ENCODE data around the gene TRAPPC10.

The TRAPPC10 gene

DNA sequence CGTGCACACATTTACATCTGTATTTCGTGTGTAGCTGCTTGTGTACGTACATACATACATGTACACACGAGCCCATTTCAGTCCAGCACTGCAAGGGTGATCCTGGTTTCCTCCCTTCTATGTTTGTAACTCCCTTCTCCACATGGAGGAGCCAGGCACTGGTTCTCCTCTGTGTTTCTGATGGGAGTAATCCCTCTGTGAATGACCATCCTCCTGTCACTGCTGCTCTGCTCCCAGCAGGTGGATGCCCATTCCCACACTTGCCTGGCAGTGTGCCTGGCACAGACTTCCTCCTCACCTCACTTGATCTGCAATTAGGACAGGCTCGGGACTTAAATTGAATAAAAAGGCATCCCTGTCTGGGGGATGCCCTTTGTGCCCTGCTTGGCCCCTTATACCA lies 37.1 kb downstream of the TRAPPC10 start:
- Histone ChIP-seq H4K12ac (ENCODE audit: low read depth, low read length) (no peak overlapping the region), H3K4me3 (ENCODE audit: low read depth, low read length) (no peak overlapping the region), H3K4me2 (ENCODE audit: low read length) (no peak overlapping the region), H3K27ac (ENCODE audit: low read depth, low read length) (no peak overlapping the region), H2BK12ac (ENCODE audit: low read length) (no peak overlapping the region), H3K79me1 (ENCODE audit: low read length) (no peaks in the 10 kb centered on the region), H4K8ac (ENCODE audit: low read depth, low read length) (no peak overlapping the region), H4K91ac (ENCODE audit: low read depth, low read length) (no peak overlapping the region), H3K23ac (ENCODE audit: low read length) (peak overlapping the region; percentile 87), H3K79me2 (ENCODE audit: control insufficient read depth, insufficient read depth, low read length, poor library complexity) (no peaks in the 10 kb centered on the region), H3K36me3 (ENCODE audit: control insufficient read depth in 1 of 2, insufficient read depth in 2 of 2, low read length in 2 of 2) (peaks cover 10 to 16% of the 10 kb centered on the region in 2 experiments), H3K9ac (ENCODE audit: low read length) (no peak overlapping the region), H2BK120ac (ENCODE audit: insufficient read depth, low read length, poor library complexity) (no peak overlapping the region), H2AFZ (ENCODE audit: insufficient read depth, low read length, poor library complexity) (no peak overlapping the region), H2BK5ac (ENCODE audit: low read depth, low read length, poor library complexity) (no peak overlapping the region), H3K4me1 (ENCODE audit: control insufficient read depth in 1 of 2, insufficient read depth in 2 of 2, low read length in 2 of 2) (no peaks in the 10 kb centered on the region), H3K4ac (ENCODE audit: low read depth, low read length) (no peak overlapping the region), H3K14ac (ENCODE audit: low read length) (no peak overlapping the region), H3K9me3 (ENCODE audit: insufficient read depth, low read depth, low read length) (no peaks in the 10 kb centered on the region), H3K27me3 (ENCODE audit: insufficient read depth, low read length) (no peaks in the 10 kb centered on the region), H2AK5ac (ENCODE audit: low read length) (no peak overlapping the region), H3K18ac (ENCODE audit: low read length) (no peak overlapping the region)
- no CpG with 5 or more reads among the region's 5 CpGs for WGBS (ENCODE audit: extremely low coverage, insufficient coverage, insufficient read length)
- no peak for DNase-seq

DNA sequence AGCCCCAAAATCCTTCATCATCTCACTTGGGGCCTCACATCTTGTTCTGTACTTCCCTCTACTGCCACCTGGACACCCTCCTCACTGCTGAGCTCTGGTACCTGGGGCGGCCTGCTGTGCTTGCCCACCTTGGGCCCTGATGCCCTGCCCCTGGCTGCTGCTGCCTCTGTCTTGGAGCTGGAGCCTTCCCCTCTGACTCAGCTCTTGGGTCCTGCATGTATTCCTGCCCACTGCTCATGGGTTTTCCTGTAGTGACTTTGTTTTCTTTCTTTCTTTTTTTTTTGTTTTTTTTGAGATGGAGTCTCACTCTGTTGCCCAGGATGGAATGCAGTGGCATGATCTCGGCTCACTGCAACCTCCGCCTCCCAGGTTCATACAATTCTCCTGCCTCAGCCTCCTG lies 37.5 kb downstream of the TRAPPC10 start:
- WGBS (ENCODE audit: extremely low coverage, insufficient coverage, insufficient read length), result no CpG with 5 or more reads among the region's 3 CpGs
- no peak overlapping the region for H3K4me2 ChIP-seq (ENCODE audit: low read length)
- H3K14ac ChIP-seq (ENCODE audit: low read length), result no peak overlapping the region
- no peak overlapping the region for H3K23ac ChIP-seq (ENCODE audit: low read length)
- H2BK5ac ChIP-seq (ENCODE audit: low read depth, low read length, poor library complexity), result no peak overlapping the region
- no peak for DNase-seq
- H2AK5ac ChIP-seq (ENCODE audit: low read length), result no peak overlapping the region
- H3K4ac ChIP-seq (ENCODE audit: low read depth, low read length), result peak overlapping the region; percentile 17
- no peaks in the 10 kb centered on the region for H3K27me3 ChIP-seq (ENCODE audit: insufficient read depth, low read length)
- H2BK12ac ChIP-seq (ENCODE audit: low read length), result no peak overlapping the region
- no peaks in the 10 kb centered on the region for H3K9me3 ChIP-seq (ENCODE audit: insufficient read depth, low read depth, low read length)
- H4K12ac ChIP-seq (ENCODE audit: low read depth, low read length), result no peak overlapping the region
- no peak overlapping the region for H3K9ac ChIP-seq (ENCODE audit: low read length)
- H3K36me3 ChIP-seq (ENCODE audit: control insufficient read depth in 1 of 2, insufficient read depth in 2 of 2, low read length in 2 of 2), result peaks cover 10 to 16% of the 10 kb centered on the region in 2 experiments
- no peak overlapping the region for H3K27ac ChIP-seq (ENCODE audit: low read depth, low read length)
- no peak overlapping the region for H4K8ac ChIP-seq (ENCODE audit: low read depth, low read length)
- H3K4me1 ChIP-seq (ENCODE audit: control insufficient read depth in 1 of 2, insufficient read depth in 2 of 2, low read length in 2 of 2), result no peaks in the 10 kb centered on the region
- H3K18ac ChIP-seq (ENCODE audit: low read length), result no peak overlapping the region
- no peak overlapping the region for H2BK120ac ChIP-seq (ENCODE audit: insufficient read depth, low read length, poor library complexity)
- H3K79me1 ChIP-seq (ENCODE audit: low read length), result no peaks in the 10 kb centered on the region
- no peak overlapping the region for H3K4me3 ChIP-seq (ENCODE audit: low read depth, low read length)
- no peak overlapping the region for H4K91ac ChIP-seq (ENCODE audit: low read depth, low read length)
- no peak overlapping the region for H2AFZ ChIP-seq (ENCODE audit: insufficient read depth, low read length, poor library complexity)
- no peaks in the 10 kb centered on the region for H3K79me2 ChIP-seq (ENCODE audit: control insufficient read depth, insufficient read depth, low read length, poor library complexity)

DNA sequence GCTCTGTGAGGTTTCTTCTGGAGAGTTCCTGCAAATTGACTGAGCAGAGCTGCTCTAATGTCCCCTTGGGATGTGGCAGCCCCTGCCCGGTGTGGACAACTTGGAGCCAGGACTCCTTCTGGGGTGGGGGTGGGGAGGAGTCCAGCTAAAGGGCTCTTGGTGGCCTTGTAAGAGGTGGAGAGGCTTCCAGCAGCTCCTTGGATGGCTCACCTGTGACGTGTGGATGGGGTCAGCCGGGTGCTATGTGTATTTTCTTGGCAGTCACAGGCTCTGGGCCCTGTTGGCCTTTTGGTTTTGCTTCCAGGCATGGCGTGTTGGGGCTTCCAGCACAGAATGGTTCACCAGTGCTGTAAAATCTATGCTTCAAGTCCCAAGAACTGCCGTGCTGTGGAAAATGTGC lies 38.2 kb downstream of the TRAPPC10 start:
- Histone ChIP-seq H2BK12ac (ENCODE audit: low read length) (no peak overlapping the region), H3K4ac (ENCODE audit: low read depth, low read length) (no peak overlapping the region), H4K91ac (ENCODE audit: low read depth, low read length) (no peak overlapping the region), H3K9me3 (ENCODE audit: insufficient read depth, low read depth, low read length) (no peaks in the 10 kb centered on the region), H3K79me2 (ENCODE audit: control insufficient read depth, insufficient read depth, low read length, poor library complexity) (no peaks in the 10 kb centered on the region), H3K36me3 (ENCODE audit: control insufficient read depth in 1 of 2, insufficient read depth in 2 of 2, low read length in 2 of 2) (peaks cover 10 to 16% of the 10 kb centered on the region in 2 experiments), H3K27me3 (ENCODE audit: insufficient read depth, low read length) (no peaks in the 10 kb centered on the region), H2BK5ac (ENCODE audit: low read depth, low read length, poor library complexity) (no peak overlapping the region), H2AFZ (ENCODE audit: insufficient read depth, low read length, poor library complexity) (no peak overlapping the region), H3K18ac (ENCODE audit: low read length) (no peak overlapping the region), H3K4me1 (ENCODE audit: control insufficient read depth in 1 of 2, insufficient read depth in 2 of 2, low read length in 2 of 2) (no peaks in the 10 kb centered on the region), H3K27ac (ENCODE audit: low read depth, low read length) (no peak overlapping the region), H3K4me2 (ENCODE audit: low read length) (no peak overlapping the region), H3K79me1 (ENCODE audit: low read length) (no peaks in the 10 kb centered on the region), H3K23ac (ENCODE audit: low read length) (no peak overlapping the region), H3K9ac (ENCODE audit: low read length) (no peak overlapping the region), H2AK5ac (ENCODE audit: low read length) (no peak overlapping the region), H4K12ac (ENCODE audit: low read depth, low read length) (no peak overlapping the region), H4K8ac (ENCODE audit: low read depth, low read length) (no peak overlapping the region), H3K4me3 (ENCODE audit: low read depth, low read length) (no peak overlapping the region), H2BK120ac (ENCODE audit: insufficient read depth, low read length, poor library complexity) (no peak overlapping the region), H3K14ac (ENCODE audit: low read length) (no peak overlapping the region)
- no CpG with 5 or more reads among the region's 5 CpGs for WGBS (ENCODE audit: extremely low coverage, insufficient coverage, insufficient read length)
- no peak for DNase-seq

DNA sequence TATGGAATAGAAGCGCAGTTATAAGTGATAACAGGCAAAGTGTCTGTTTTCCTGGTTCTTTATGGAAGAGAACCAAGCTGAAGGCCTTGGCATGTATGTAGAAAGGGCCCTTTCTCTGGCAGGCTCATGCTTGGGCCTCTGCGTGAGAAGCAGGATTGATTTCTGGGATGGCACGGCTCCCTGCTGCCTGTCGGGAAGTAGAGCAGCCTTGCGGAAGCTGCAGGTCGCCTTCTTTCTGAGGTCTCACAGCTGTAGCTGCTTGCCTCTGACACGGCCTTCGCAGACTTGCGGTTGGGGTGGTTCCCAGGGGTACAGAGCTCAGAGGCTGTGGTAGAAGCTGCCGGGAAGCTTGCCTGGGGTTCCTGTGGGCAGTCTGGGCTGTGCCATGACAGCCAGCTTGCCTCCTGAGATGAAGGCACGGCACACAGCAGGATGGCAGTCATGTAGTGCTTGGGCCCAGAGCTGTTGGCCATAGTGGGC lies 39.4 kb downstream of the TRAPPC10 start:
- Histone ChIP-seq H3K14ac (ENCODE audit: low read length) (no peak overlapping the region), H2AFZ (ENCODE audit: insufficient read depth, low read length, poor library complexity) (no peak overlapping the region), H3K4me1 (ENCODE audit: control insufficient read depth in 1 of 2, insufficient read depth in 2 of 2, low read length in 2 of 2) (no peaks in the 10 kb centered on the region), H2BK12ac (ENCODE audit: low read length) (no peak overlapping the region), H3K36me3 (ENCODE audit: control insufficient read depth in 1 of 2, insufficient read depth in 2 of 2, low read length in 2 of 2) (peaks cover 16 to 21% of the 10 kb centered on the region in 2 experiments), H3K9me3 (ENCODE audit: insufficient read depth, low read depth, low read length) (no peaks in the 10 kb centered on the region), H3K27ac (ENCODE audit: low read depth, low read length) (no peak overlapping the region), H3K9ac (ENCODE audit: low read length) (no peak overlapping the region), H4K8ac (ENCODE audit: low read depth, low read length) (no peak overlapping the region), H3K79me1 (ENCODE audit: low read length) (no peaks in the 10 kb centered on the region), H2BK120ac (ENCODE audit: insufficient read depth, low read length, poor library complexity) (no peak overlapping the region), H3K4me3 (ENCODE audit: low read depth, low read length) (no peak overlapping the region), H3K4me2 (ENCODE audit: low read length) (no peak overlapping the region), H3K23ac (ENCODE audit: low read length) (no peak overlapping the region), H3K79me2 (ENCODE audit: control insufficient read depth, insufficient read depth, low read length, poor library complexity) (no peaks in the 10 kb centered on the region), H3K27me3 (ENCODE audit: insufficient read depth, low read length) (no peaks in the 10 kb centered on the region), H4K12ac (ENCODE audit: low read depth, low read length) (peak overlapping the region; percentile 5), H2AK5ac (ENCODE audit: low read length) (no peak overlapping the region), H3K18ac (ENCODE audit: low read length) (peak overlapping the region; percentile 56), H2BK5ac (ENCODE audit: low read depth, low read length, poor library complexity) (no peak overlapping the region), H3K4ac (ENCODE audit: low read depth, low read length) (no peak overlapping the region), H4K91ac (ENCODE audit: low read depth, low read length) (no peak overlapping the region)
- WGBS (ENCODE audit: extremely low coverage, insufficient coverage, insufficient read length), result no CpG with 5 or more reads among the region's 11 CpGs
- no peak for DNase-seq

Data from trophoblast cell (in vitro differentiated cells and primary cell).